HepG2 (cell line): Measurements from ENCODE around the gene LYRM4. TPM values are rescaled to one million over a fixed set of nuclear protein-coding genes. Genes with fewer than 3 reads are reported as not detected.

Source experiments
- ARNTL ChIP-seq: sonication (generic); formaldehyde crosslinking; IDR thresholded peaks from 2 replicates; pipeline ENCODE4 v1.4.0; 2020; ENCODE audit warnings: mild to moderate bottlenecking, missing genetic modification reagents
- CHD2 ChIP-seq: IDR thresholded peaks from 2 replicates; pipeline ENCODE4 v1.6.1; 2011; ENCODE audit warnings: low read depth, low read length, improper control_type of control experiment
- E2F5 ChIP-seq: sonication (generic); formaldehyde crosslinking; conservative IDR thresholded peaks from 2 replicates; pipeline ENCODE4 v1.4.0; 2020; ENCODE audit warnings: missing genetic modification reagents
- GMEB1 ChIP-seq: sonication (generic); formaldehyde crosslinking; IDR thresholded peaks from 2 replicates; pipeline ENCODE4 v1.5.1; 2020; ENCODE audit warnings: missing genetic modification reagents, mild to moderate bottlenecking, borderline replicate concordance
- HNRNPK ChIP-seq: fragments of 200-400 bp; formaldehyde crosslinking; IDR thresholded peaks from 2 replicates; pipeline ENCODE4 v1.6.1; 2018; ENCODE audit warnings: low read length, low read depth, moderate library complexity, mild to moderate bottlenecking; ENCODE audit not compliant: poor library complexity, severe bottlenecking
- NFE2L2 ChIP-seq: fragments of 150-350 bp; IDR thresholded peaks from 2 replicates; pipeline ENCODE4 v1.6.1; 2014; ENCODE audit warnings: low read length
- NPAS2 ChIP-seq: sonication (generic); formaldehyde crosslinking; IDR thresholded peaks from 2 replicates; pipeline ENCODE4 v1.8.0; 2022; ENCODE audit warnings: mild to moderate bottlenecking, missing genetic modification reagents, borderline replicate concordance
- NR0B2 ChIP-seq: sonication (generic); formaldehyde crosslinking; IDR thresholded peaks from 2 replicates; pipeline ENCODE4 v1.4.0; 2020; ENCODE audit warnings: mild to moderate bottlenecking, missing genetic modification reagents
- RNF219 ChIP-seq: sonication (generic); formaldehyde crosslinking; IDR thresholded peaks from 2 replicates; pipeline ENCODE4 v1.5.0; 2020; ENCODE audit warnings: mild to moderate bottlenecking, missing genetic modification reagents
- ZNF232 ChIP-seq: sonication (generic); formaldehyde crosslinking; IDR thresholded peaks from 2 replicates; pipeline ENCODE4 v1.4.0; 2020; ENCODE audit warnings: missing genetic modification reagents, borderline replicate concordance
- ZNF263 ChIP-seq: sonication (generic); formaldehyde crosslinking; IDR thresholded peaks from 2 replicates; pipeline ENCODE4 v1.4.0; 2020; ENCODE audit warnings: missing genetic modification reagents
- ZNF569 ChIP-seq: sonication (generic); formaldehyde crosslinking; IDR thresholded peaks from 2 replicates; pipeline ENCODE4 v1.5.0; 2020; ENCODE audit warnings: mild to moderate bottlenecking, missing genetic modification reagents, moderate library complexity, borderline replicate concordance
- ZNF879 ChIP-seq: sonication (generic); formaldehyde crosslinking; IDR thresholded peaks from 2 replicates; pipeline ENCODE4 v1.8.1; 2023; ENCODE audit warnings: missing genetic modification reagents
- polyA plus RNA-seq, 8 experiments: library from polyadenylated mRNA; depleted of rRNA in 3 of 8; stranded (reverse) in 7 of 8; unstranded in 1 of 8; fragments of >200 nt; fragmentation: Illumina TruSeq in 4 of 8; extraction: Trizol in 4 of 8; gene quantifications; 2 replicates each; pipeline versions ENCODE4 v1.2.1 to v1.2.3, GENCODE V29; 2011 to 2016; ENCODE audit warnings: low read depth in 4 of 8, missing spikeins in 1 of 8, mixed read lengths in 1 of 8; ENCODE audit not compliant: insufficient read depth in 1 of 8
- total RNA-seq, 5 experiments: library from RNA; depleted of rRNA; stranded (reverse); fragments of >200 nt; fragmentation: Illumina TruSeq; extraction: Trizol; gene quantifications; 2 replicates each; pipeline ENCODE4 v1.2.3, GENCODE V29; 2016; ENCODE audit warnings: low read depth in 1 of 5
- TF ChIP-seq, protein P1 (sequence below): sonication (generic); formaldehyde crosslinking; IDR thresholded peaks from 2 replicates; pipeline ENCODE4 v1.4.0; 2020; ENCODE audit warnings: missing genetic modification reagents
- TF ChIP-seq, protein P2 (sequence below): sonication (generic); formaldehyde crosslinking; IDR thresholded peaks from 2 replicates; pipeline ENCODE4 v1.4.0; 2020; ENCODE audit warnings: missing genetic modification reagents
- TF ChIP-seq, protein P3 (sequence below): sonication (generic); formaldehyde crosslinking; IDR thresholded peaks from 2 replicates; pipeline ENCODE4 v1.8.0; 2022; ENCODE audit warnings: mild to moderate bottlenecking, missing genetic modification reagents; ENCODE audit not compliant: insufficient replicate concordance
- TF ChIP-seq, protein P4 (sequence below): sonication (generic); formaldehyde crosslinking; IDR thresholded peaks from 2 replicates; pipeline ENCODE4 v1.5.0; 2020; ENCODE audit warnings: mild to moderate bottlenecking, missing genetic modification reagents

LYRM4 gene
- total and polyA plus RNA-seq, 2 of the 13 experiments (the other 11 are each of a cell fraction or from before 2014, with no cell fraction given): 64.6 to 67.5 TPM

- TF ChIP-seq CHD2 (no peak), HNRNPK (no peak), NPAS2 (no peak), NFE2L2 (no peak), ZNF263 (CRISPR knock-in tag) (no peak), ZNF879 (CRISPR knock-in tag) (no peak), E2F5 (CRISPR knock-in tag) (no peak), ZNF569 (no peak), RNF219 (CRISPR knock-in tag) (no peak), GMEB1 (no peak), ZNF232 (CRISPR knock-in tag) (no peak), NR0B2 (CRISPR knock-in tag) (no peak), ARNTL (CRISPR knock-in tag) (no peak)
- TF ChIP-seq, protein P1, sequence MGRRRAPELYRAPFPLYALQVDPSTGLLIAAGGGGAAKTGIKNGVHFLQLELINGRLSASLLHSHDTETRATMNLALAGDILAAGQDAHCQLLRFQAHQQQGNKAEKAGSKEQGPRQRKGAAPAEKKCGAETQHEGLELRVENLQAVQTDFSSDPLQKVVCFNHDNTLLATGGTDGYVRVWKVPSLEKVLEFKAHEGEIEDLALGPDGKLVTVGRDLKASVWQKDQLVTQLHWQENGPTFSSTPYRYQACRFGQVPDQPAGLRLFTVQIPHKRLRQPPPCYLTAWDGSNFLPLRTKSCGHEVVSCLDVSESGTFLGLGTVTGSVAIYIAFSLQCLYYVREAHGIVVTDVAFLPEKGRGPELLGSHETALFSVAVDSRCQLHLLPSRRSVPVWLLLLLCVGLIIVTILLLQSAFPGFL (CRISPR knock-in tag): no peak
- TF ChIP-seq, protein P2, sequence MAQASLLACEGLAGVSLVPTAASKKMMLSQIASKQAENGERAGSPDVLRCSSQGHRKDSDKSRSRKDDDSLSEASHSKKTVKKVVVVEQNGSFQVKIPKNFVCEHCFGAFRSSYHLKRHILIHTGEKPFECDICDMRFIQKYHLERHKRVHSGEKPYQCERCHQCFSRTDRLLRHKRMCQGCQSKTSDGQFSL (CRISPR knock-in tag): no peak
- TF ChIP-seq, protein P3, sequence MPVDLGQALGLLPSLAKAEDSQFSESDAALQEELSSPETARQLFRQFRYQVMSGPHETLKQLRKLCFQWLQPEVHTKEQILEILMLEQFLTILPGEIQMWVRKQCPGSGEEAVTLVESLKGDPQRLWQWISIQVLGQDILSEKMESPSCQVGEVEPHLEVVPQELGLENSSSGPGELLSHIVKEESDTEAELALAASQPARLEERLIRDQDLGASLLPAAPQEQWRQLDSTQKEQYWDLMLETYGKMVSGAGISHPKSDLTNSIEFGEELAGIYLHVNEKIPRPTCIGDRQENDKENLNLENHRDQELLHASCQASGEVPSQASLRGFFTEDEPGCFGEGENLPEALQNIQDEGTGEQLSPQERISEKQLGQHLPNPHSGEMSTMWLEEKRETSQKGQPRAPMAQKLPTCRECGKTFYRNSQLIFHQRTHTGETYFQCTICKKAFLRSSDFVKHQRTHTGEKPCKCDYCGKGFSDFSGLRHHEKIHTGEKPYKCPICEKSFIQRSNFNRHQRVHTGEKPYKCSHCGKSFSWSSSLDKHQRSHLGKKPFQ (CRISPR knock-in tag): no peak
- TF ChIP-seq, protein P4, sequence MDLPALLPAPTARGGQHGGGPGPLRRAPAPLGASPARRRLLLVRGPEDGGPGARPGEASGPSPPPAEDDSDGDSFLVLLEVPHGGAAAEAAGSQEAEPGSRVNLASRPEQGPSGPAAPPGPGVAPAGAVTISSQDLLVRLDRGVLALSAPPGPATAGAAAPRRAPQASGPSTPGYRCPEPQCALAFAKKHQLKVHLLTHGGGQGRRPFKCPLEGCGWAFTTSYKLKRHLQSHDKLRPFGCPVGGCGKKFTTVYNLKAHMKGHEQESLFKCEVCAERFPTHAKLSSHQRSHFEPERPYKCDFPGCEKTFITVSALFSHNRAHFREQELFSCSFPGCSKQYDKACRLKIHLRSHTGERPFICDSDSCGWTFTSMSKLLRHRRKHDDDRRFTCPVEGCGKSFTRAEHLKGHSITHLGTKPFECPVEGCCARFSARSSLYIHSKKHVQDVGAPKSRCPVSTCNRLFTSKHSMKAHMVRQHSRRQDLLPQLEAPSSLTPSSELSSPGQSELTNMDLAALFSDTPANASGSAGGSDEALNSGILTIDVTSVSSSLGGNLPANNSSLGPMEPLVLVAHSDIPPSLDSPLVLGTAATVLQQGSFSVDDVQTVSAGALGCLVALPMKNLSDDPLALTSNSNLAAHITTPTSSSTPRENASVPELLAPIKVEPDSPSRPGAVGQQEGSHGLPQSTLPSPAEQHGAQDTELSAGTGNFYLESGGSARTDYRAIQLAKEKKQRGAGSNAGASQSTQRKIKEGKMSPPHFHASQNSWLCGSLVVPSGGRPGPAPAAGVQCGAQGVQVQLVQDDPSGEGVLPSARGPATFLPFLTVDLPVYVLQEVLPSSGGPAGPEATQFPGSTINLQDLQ (CRISPR knock-in tag): no peak
These were observed 117.0 kb downstream of the LYRM4 start (continued) for GRCh38 chr6:5143634-5144311.
